GM04504 (cell line): ENCODE measurements around the gene ACOX2.
A peak's percentile ranks its signal among the peaks of the same experiment; 100 is the strongest.

Experiments
- DNase-seq: peaks from one replicate; pipeline ENCODE4 v3.0.0-alpha.2; 2012; ENCODE audit warnings: low read depth

The ACOX2 gene

DNA sequence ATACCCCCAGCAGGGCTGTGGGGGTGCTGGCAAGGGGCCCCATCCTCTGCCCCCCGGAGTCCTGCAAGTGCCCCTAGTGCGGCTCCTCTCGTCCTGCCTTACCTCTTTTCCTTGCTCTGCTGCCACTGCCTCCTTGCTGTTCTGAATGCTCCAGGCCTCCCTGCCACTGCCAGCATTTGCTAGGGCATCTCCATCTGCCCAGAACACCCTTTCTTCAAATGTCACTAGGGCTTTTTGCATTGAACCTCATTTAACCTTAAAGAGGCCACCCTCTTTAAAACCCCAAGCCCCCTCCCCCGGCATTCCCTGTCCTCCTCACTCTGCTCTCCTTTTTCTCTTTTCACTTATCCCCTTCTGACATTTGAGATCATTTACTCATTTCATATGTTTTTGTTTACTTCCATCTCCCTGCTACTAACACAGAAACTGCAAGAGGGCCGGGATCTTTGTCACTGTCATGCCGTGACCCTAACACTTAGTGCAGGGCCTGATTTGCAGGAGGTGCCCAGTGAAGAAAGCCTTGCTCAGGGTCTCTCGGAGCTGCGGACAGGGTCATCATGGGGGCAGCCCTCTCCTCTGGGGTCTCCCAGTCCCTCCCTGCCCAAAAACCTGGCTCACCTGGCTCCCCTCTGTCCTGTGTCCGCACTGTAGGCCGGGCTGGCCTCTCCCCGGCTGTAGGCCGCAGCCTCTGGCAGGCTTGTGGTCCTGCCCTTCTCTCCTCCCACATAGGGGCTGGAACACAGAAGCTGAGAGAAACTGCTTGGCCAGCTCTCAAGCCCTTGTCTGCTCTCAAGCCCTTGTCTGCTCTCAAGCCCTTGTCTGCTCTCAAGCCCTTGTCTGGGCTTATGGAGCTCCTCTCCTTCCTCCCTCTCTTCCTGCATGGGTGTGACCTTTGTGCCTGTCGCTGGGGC lies at the start of gene ACOX2:
Gene ACOX2 (minus strand): TSS at position 690 of the 911 bp plus-strand sequence. CDS start 2,084 bp downstream, outside the sequence.
- peak; percentile 58 for DNase-seq

DNA sequence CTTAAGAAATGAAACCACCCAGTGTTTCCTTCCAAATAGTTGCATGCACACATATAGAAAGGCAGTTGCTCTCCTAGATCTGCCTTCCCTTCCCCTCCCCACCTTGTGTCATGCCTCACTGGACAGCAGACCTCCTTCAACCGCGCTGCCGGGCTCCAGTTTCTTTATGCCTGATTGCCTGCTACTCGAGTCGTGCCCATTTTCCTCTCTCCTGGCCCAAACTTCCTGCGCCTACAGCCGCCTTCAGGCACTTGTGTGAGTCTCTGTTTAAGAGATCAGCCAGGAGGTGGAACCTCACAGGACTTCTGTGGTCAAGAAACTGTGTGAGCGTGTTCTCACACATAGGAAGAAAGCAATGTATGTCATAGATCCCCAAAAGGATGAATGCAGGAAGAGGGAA lies 49.0 kb upstream of the ACOX2 start:
- no peak for DNase-seq

DNA sequence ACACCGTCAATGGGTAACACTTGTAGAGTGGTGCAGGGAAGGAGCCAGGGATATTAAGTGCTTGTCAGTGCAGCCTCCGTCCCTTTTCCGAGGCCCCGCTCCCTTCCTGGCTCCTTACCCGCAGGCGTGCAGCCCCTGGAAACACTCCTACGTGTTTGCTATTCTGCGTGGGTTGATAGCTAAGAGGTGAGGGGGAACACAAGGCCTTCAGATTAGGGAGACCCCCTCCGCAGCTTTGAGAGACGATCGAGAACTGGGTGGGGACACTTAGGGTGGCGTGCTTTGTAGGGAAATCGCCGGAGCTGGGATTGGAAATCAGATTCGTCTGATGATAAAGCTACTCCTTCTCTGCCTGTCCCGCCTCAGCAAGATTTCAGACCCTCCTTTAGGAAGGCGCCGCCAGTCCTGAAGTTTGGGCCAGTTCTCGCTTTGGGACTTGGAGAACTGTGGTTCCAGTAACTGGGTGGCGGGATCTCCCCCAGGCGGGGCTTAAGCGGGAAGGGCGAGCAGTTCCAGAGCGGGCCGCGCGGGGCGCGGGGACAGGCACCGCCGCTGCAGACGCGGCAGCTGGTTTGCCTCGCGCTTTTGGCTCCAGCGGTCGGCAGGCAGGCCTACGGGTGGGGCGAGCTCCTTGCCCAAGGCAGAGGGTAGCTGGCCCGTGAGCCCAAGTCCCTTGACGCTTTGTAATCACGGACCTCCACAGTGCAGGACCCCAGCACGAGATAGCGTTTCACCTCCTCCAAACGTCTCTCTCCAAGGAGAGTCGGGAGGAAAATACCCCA lies 48.2 kb upstream of the ACOX2 start:
- peak; percentile 35 for DNase-seq

DNA sequence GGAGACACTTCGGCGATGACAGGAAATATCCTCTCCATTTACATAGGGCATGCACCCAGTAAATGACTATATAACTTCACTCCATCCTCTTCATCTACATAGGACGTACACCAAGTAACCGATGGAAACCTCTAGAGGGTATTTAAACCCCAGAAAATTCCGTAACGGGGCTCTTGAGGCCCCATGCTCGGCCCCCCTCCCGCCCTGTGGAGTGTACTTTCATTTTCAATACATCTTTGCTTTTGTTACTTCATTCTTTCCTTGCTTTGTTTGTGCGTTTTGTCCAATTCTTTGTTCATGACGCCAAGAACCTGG lies 47.7 kb upstream of the ACOX2 start:
- no peak for DNase-seq

DNA sequence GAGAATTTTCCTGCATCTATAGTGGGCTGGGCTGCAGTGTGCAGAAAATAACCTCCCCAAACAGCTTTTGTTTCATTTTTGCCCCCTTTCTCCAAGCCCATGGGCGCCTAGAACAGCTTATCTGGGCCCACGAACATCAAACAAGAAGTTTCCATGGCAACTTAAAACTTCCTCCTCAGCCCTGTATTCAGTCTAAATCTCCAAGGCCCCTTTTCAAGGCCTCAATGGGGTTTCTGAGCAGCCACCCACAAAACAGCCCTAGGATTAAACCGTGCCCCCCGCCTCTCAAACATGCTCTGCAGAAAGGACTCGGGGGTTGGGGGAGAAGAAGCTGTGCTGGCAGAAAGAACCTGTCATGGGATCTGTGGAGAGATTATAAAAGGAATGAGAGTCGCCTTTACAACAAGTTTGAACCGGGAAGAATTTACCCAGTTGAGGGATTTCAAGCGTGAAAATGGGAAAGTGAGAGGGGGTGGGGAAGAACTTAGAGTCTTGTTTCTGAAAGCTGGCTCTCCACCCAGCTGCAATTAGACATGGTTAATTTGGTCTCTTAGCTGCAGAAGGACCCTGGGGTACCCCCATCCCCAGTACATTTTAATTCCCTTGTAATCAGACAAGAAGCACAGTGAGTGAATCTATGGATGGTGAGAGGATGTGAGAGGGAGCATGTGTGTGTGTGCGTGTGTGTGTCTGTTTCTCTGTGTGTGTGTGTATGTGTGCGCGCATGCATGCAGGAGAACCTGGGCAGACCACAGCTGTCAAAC lies 44.5 kb upstream of the ACOX2 start:
- DNase-seq: no peak

DNA sequence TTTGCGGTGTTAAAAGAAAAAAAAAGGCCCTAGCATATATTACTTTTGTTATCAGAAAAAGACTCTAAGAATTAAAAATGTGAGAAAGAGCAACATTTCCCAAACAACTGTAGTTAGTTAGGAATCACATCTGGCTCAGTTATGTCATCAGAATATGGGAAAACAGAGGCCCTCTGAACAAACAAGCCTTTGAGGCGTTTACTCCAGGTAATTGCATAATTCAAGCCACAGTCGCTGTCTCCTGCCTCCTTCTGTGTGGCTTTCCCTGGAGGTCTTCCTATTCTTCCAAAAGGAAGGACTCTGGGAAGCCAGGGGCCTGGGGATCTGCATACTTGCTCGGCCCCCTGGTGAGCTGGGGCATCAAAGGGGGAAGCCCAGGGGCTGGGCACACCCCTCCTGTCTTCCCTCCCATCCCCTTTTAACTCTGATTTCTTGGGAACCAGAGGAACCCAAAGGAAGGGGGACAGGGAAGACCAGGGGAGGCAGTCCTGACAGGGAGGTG lies 43.9 kb upstream of the ACOX2 start:
- no peak for DNase-seq

DNA sequence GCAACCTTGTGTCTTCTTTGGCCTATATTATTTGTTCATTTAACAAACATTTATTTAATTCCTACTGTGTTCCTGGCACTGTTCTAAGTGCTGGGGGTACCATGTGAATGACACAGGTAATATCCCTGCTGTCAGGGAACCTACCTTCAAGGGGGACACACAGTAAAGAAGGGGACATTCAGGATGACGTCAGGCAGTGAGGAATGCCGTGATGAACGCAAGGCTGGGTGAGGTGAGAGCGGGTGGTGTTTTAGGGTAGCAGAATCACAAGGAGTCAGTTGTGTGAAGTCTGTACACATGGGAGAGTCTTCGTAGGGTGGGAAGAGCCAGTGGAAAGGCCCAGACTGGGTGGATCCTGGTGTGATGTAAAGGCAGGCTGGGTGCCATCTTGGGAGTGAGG lies 41.9 kb upstream of the ACOX2 start:
- DNase-seq: no peak

DNA sequence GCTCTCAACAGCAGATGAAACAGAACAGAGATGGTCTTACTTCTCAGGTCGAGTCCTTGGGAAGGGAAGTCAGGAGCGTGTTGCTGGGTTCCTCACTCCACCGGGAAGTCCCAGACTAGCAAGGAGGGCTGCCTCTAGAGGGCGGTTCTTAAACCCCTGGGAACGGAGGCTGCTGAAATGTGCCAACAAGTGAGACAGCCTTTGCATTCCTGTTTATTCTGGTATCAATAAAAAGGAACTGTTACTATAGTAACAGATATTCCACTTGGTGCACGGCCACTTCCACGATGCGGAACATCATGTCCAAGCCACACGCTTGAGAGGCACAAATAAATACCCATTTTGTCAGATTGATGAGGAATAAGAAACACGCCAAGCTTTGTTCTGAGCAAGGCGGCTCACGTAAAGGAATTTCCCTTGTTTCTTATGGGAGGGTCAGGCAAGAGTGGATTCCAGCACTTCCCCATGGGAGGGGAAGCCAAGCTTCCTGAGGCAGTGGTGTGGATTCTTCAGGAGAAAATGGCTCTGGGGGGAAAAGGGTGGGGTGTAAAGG lies 40.4 kb upstream of the ACOX2 start, which contains the start of gene FAM107A:
Gene FAM107A (minus strand): TSS at position 123 of the 553 bp plus-strand sequence. CDS start 7,531 bp downstream, outside the sequence.
- DNase-seq: peak; percentile 52

DNA sequence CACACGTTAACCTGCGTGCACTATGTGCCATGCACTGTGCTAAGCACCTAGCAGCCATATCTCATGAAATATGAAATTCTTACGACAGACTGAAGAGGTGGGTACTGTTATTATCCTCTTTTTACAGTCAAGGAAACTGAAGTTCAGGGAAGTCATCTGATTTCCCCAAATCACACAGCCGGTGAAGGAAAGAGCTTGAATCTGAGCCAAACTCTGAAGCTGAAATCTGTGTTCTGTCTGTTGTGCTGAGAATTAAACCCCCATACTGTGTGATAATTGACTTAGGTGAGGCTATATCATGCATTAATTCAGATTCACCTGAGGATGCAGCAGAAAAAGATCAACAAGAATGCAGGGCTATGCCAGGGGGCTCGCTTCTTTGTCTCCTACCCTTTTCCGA lies 39.7 kb upstream of the ACOX2 start:
- DNase-seq: no peak

DNA sequence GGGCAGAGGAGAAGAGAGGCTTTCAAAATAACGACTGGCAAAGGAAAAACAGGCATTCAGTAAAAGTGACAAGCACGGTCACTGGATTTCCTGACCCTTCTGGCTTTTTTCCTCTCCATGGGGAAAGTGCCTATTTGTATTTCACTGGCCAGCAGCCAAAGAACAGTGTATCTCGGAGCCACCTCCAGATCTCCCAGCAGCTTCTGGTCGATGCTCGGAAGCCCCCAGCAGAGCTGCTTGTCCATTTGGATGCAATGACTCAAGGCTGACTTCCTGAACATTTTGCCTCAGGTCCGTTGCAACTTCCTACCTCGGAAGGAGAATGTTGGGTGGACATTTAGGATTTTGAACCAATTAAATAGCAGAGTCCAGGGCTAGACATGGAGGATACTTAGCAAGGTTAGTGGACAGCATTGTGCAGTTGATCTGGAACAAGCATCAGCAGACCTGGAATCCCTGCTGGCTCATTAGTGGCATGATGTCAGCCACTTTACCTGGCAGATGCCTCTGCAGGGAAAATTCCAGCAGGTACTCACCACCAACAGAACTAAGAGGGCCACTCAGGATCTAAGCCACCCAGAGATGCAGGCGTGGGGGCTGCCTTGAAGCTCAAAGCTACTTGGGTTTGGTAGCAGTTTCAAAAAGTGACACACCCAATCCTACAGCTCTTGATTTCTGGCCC lies 39.1 kb upstream of the ACOX2 start:
- no peak for DNase-seq

DNA sequence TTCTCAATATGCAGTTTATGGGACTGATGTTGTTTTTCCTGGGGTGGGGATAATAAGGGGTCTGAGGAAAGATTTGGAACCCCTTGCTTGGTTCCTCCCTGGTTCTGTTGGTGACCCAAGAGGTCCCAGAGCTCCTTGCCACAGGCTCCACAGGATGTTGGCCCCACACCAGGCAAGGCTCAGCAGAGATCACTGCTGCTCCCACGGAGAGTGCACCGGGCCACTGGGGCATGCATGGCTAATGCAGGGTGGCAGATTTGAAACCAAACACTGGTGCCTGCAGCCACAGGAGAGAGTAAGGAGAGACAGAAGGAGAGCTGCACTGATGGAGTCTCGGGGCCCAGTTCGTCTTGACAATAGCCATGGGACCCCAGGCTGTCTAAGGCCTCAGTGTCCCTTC lies 37.7 kb upstream of the ACOX2 start:
- DNase-seq: no peak

DNA sequence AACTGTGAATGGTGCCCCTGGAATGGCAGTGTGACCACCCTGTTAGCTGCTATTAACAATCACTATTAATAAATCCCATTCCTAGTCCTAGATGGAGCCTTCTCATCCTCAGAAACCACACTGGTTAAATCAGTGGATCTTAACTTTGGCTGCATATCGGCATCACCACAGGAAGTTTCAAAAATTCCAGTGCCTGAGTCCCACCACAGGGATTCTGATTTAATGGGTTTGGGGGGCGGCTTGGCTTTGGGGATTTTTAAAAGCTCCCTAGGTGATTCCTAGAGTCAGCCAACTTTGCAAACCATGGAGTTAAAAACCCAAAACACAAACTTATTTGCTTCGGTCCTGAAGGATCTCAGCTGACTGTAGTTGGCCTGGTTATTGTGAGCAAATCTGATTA lies 37.1 kb upstream of the ACOX2 start:
- no peak for DNase-seq

DNA sequence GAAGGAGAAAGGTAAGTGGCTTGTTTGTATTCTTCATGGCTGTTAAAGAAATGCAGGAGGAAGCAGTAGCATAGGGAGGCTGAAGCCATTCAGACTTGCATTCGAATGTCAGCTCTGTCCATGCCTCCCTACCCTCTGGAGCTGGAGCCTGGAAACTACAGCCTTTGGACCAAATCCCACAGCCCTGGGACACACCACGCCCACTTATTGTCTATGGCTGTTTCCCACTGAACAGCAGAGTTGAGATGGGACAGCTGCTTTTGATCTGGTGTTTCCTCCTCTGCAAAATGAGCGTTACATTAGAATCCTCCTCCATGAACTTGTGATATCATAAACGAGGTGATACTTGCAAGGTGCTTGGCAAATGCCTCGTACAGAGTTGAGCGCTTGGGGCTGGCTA lies 36.6 kb upstream of the ACOX2 start:
- DNase-seq: no peak

DNA sequence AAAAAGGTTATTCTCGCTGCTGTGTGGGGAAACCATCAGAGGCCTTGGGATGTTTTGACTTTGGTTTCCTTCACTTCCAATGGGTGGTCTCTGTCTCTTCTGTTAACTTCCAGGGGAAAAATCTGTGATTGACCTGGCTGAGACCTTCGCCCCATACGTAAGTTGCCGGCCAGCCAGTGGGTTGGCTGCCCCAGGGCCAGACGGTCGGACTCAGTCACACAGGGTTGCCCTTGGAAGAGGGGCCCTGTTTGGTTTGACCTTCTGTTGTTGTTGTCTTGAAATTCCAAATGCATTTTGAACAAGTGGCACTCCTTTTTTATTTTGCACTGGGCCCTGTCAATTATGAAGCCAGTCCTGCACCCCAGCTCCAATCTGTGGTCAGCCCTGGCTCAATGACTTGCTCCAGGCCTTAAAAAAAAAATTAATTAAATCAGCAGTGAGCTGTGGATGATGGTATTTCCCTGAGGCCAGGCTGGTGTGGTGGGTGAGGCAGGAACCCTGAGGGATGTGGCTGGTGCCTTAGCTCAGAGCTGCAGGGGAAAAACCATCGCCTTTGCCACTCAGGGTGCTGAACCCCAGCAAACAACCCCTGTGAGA lies 35.7 kb upstream of the ACOX2 start:
- no peak for DNase-seq

DNA sequence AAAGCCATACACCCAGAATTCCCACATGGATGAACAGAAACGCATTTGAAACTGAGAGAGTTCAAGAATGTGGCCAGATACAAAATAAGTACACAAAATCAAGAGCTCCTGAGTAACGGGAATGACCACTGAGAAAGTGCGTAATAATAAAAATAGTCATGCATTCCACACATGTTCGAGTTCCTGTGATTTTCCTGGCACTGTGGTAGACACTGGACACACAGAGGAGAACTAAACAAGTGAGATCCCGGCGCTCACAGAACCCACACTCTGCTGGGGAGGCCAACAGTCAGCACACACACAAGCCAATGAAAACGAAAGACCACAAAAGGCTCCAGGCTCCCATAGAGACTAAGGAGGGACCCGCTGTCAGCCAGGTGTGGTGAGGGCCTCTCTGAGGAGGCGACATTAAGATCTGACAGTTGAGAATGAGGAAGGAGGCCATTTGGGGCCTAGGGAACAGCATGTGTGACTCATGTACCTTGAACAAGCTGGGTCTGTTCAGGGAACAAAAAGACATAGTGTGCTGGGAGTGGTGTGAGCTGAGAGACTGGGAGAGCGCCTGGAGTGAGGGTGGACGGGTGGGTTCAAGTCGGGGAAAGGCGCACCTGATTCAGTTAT lies 35.1 kb upstream of the ACOX2 start:
- no peak for DNase-seq

DNA sequence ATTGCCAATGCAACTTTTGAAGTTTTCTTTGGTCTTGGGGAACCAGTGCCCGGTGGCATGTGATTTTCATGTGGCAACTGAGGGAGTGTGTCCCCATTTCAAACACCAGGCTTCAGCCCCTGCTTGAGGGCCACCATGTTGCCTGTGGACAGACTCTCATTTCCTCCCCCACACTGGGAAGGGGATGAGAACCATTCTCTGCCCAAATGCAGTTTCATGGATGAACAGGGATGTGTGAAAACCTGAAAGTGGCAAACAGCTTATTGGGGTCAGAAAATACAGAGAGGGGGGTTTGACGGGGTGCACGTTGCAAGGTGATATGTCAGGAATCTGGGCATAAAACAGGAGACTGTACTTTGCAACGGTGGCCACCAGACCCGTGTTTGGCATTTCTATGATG lies 33.9 kb upstream of the ACOX2 start:
- no peak for DNase-seq

DNA sequence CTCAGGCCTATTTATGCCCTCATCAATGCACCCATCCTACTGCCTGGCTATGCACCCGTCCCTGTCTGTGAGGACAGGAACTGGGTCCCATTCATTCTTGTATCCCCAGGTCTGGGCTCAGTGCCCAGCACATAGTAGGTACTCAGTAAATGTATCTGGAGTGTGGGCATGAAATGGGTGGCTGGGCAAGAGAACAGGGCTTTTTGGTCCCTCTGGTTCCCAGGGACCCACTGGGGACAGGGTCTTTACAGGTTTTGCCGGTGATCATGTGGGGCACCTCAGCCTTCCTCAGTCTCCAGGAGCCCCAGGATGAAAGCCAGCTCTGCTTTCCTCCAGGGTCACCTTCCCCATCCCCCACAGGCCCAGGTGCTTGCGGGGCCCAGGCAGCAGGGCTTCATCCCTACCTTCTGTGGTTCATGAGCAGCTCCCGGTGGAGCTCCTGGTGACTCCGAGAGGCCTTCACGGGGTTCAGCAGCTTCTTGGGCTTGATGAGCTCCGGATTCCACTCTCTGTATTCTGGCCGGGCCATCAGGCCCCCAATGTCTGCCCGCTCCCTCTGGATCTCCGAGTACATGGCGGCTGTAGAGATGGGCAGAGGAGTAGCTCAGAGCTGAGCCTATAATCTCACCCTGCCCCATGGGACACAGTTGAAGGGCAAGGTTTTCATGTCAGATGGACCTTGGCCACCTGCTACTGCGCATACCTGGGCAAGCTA lies 32.5 kb upstream of the ACOX2 start:
- DNase-seq: no peak

DNA sequence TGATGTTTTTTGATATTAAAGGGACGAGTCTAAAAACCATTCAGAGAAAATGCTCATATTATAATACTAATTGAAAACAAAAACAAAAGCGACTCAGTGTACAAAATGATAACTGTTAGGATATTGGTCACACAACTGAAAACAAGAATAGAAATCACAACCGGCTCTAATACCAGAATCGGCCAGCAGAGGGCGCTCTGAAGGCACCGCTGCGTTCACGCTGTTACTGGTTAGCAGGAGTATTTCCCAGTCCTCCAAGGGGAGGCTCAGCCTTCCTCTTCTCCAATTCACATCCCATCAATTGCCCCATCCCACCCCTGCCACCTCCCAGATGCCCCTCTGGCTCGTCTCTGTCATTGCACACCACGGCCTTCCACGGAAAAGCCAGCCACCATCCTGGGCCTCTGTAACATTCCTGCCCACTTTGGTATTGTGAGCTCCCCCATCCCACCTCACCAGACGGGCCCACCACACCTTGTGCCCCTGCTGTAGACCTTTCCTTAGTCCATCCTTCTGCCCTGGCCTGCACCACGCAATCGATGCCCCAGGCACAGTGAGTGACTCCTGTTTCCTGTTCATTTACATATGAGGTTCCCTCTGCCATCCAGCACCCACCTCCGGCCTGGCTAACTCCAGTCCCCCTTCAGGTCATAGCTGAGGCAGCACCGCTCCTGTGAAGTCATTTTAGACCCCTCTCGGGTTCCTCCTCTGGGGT lies 31.7 kb upstream of the ACOX2 start:
- peak; percentile 38 for DNase-seq

DNA sequence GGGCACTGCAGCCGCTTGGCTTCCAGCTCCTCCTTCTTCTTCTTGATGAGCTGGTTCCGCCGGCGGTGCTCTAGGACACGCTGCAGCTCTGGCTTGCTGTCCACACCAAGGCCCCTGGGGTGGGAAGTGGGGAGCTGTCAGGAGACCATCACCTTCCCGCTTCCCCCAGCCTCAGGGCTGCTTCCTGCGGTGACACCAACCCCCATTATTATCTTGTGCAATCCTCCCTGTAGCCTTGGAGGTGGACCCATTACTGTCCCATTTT lies 30.2 kb upstream of the ACOX2 start:
- no peak for DNase-seq
